Inflammatory macrophage (primary cell): Measurements from ENCODE around the gene EHBP1L1.

Experiments used
- DNase-seq, 2 donors: peaks; one replicate each; pipeline ENCODE4 v3.0.0-alpha.2; 2020 to 2022
- total RNA-seq, 18 experiments: gene quantifications; one replicate each; lab custom pipeline; 2026; ENCODE audit warnings: mixed read lengths in 6 of 18, inconsistent platforms in 2 of 18; lab: John Stamatoyannopoulos, UW

EHBP1L1 gene
- 97.0 to 302 (median 226) reads per million in 18 experiments for total RNA-seq

DNA sequence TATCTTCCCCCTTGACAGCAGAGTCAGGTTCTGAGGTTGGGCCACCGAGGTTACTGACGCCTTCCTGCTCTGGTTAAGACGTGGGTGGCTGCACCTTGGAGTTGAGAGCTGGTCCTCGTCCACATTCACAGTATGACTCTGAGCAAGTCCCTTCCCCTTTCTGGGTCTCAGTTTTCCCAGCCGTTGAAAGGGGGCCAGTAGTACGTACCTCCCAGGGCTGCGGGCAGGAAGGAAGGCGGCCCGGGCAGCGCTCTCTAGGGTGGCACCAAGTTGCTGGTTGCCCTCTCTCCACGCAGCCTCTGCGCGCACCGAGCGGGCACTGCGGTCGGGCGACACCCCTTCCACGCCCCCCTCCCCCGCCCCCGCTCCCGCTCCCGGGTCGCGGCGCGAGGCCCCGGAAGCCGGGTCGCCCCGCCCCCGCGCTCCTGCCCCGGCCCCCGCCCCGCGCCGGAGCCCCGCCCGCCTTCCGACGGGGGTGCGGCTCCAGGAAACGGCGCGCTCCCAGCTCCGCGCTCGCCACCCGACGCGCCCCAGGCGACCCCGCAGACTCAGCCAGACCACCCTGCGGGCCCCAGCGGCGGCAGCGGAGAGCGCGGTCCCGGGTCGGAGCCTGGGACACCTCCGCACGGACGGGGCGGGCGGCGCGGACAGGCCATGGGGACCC, at the start of gene EHBP1L1:
Gene EHBP1L1 (plus strand): TSS at position 486 of the 664 bp plus-strand sequence. CDS start 250 bp downstream, outside the sequence.
- DNase-seq = peak; percentile 83 to 90

DNA sequence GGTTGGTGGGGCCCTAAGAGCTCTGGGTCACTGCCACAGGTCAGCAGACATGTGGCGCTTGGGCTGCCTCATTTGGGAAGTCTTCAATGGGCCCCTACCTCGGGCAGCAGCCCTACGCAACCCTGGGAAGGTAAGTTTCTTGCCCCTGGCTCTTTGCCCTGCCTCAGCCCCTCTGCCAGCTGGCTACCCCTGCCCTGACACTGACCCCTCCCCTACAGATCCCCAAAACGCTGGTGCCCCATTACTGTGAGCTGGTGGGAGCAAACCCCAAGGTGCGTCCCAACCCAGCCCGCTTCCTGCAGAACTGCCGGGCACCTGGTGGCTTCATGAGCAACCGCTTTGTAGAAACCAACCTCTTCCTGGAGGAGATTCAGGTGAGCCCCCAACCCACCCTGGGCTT, 49.1 kb upstream of the EHBP1L1 start:
- no peak for DNase-seq

DNA sequence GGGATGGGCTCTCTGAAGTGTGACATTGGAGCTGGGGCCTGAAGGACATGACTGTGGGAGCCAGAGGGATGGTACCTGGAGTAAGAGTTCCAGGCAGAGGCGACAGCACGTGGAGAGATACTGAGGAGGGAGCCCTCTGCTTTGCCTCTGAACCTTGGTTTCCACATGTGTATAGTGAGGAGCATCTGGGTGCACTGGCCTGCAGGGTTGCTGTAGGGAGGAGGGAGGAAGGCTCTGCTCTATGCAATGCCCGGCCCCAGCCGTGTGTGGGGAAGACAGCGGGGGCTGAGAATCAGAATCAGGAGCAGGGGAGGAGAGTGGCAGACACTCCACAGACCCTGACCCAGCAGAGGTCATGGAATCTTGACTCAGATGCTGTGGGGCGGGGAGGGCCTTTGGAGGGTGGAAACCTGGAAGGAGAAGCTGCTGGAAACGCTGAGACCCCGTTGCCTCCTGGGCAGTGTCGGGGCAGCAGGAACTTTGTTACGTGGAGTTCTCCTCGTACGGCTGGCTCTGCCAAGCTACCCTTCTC, 47.0 kb upstream of the EHBP1L1 start:
- no peak for DNase-seq

DNA sequence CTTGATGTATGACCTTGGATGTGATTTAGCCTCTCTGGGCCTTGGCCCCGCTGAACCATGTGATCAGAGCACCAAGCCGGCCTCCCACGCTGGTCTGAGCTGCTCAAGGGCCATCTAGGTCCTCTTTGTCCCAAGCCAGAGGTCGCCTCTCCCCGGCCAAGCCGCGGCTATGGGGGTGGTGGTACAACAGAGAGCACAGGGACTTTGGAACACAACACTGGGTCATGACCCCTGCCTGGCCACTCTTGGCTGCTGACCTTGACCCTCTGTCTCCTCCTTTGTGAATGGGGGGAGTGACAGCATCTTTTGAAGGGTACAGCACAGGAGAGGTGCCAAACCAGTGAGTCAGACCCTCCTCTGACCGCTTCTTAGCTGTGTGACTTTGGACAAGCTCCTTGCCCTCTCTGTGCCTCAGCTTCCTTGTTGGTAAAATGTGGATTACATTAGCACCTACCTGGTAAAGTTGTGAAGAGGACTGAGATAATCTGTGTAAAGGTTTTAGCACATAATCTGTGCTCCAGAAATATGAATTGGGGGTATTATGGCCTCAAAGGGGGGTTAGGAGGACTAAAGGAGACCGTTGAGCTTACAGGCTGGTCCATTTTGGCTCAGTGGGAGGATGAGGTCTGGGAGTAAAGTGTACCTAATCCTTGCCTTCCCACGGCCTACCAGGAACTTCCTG, 46.2 kb upstream of the EHBP1L1 start:
- DNase-seq = no peak

DNA sequence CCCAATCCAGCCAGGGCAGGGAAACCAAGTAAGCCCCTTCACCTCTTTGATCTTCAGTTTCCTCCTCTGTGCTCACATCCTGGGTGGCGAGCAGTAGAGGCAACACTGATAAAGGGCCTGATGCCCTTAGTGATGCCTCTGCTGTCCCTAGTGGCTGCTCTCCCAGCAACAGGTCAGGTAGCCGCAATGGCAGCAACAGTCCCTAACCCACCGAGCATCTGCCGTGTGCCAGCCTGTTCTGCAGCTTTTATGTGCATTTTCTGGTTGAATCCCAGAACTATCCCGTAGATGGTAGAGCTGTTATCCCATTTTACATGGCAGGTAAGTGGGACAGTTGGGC, 45.7 kb upstream of the EHBP1L1 start:
- DNase-seq = no peak

DNA sequence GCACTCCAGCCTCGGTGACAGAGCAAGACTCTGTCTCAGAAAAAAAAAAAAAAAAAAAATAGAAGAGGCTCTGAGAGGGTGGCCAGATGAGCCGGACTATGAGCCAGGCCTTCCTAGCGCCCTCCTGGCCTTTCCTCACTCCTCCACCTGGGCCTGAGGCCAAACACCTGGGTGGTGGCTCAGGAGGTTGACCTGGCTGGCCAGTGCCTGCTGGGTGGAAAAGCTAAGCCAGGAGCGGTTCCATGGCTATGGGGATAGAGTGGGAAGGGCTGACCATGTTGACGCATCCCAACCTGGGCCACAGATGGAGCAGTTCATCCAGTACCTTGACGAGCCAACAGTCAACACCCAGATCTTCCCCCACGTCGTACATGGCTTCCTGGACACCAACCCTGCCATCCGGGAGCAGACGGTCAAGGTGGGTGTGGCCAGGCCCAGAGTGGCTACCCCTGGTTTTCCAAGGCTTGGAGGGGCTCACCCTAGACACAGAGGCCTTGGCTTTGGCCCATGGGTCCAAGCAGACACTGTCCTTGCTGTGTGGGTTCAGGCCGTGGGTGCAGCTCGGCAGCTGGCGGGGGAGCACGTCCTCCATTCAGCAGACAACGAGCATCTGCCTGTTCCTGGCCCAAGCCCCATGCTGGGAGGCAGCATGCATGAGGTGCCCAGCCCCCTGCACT, 43.3 kb upstream of the EHBP1L1 start:
- DNase-seq = no peak

DNA sequence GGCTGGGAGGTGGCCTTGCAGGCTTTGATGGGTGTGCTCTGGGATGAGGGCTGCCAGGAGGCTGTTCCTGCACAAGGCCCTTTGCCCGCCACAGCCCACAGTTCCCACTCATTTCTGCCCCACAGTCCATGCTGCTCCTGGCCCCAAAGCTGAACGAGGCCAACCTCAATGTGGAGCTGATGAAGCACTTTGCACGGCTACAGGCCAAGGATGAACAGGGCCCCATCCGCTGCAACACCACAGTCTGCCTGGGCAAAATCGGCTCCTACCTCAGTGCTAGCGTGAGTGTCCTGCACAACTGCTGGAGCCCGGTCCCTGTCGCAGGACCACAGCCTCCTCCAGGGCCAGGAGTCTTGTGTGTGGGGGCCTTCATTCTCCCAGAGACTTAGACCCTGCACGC, 40.8 kb upstream of the EHBP1L1 start:
- no peak for DNase-seq

DNA sequence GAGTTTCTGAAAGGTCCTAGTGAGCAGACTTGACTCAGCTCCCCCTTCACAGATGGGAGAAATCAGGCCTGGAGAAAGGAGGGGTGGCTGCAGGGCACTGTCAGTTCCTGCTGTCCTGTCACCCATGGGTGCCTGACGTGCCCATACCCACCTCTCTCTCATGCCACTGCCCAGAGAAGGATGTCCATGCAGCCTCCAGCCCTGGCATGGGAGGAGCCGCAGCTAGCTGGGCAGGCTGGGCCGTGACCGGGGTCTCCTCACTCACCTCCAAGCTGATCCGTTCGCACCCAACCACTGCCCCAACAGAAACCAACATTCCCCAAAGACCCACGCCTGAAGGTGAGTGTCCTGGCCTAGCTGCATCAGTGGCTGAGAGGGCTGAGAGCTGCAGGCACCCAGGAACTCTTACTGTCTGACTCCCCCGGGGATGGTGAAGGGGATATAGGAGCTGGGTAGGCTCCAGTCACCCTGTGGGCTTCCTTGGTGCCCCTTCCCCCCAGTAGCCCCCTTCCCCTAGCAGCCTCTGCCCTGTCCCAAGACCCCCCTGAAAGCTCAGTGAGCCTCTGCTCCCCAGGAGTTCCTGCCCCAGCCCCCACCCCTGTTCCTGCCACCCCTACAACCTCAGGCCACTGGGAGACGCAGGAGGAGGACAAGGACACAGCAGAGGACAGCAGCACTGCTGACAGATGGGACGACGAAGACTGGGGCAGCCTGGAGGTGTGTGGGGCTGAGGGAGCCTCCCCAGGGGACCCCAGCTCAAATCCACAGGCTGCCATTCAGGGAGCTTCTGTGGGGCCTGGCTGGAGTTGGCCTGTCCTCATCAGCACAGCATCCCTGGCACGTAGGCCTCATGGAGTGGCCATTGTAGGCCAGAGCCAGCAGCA, 39.2 kb upstream of the EHBP1L1 start:
- no peak for DNase-seq

DNA sequence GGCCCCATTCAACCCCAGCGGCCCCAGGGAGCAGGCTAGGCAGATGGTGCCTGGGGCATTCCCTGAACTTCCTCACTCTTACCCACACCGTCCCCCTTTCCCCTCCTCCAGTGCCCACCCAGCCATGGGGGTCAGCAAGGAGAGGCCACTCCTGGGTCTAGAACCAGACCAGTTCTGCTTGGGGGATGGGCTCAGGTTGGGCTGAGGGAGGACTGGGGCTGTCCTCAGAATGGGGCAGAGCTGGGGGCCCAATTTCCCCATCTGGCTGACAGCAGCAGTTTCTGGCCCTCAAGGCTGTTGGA, 38.6 kb upstream of the EHBP1L1 start:
- no peak for DNase-seq

DNA sequence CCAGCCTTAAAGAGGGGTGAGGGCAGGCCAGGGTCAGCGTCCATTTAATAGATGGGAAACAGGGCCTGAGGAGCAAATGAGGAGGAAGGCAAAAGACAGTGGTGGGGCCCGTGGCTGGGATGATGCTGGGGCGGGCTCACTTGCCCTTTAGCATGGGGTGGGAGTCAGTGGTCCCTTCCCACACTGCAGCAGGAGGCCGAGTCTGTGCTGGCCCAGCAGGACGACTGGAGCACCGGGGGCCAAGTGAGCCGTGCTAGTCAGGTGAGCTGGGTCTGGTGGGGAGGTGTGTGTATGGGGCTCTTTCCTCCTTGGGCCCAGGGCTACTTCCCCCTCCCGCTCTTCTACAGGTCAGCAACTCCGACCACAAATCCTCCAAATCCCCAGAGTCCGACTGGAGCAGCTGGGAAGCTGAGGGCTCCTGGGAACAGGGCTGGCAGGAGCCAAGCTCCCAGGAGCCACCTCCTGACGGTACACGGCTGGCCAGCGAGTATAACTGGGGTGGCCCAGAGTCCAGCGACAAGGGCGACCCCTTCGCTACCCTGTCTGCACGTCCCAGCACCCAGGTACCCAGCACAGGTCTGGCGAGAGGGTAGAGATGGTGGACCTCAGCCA, 38.1 kb upstream of the EHBP1L1 start:
- no peak for DNase-seq

DNA sequence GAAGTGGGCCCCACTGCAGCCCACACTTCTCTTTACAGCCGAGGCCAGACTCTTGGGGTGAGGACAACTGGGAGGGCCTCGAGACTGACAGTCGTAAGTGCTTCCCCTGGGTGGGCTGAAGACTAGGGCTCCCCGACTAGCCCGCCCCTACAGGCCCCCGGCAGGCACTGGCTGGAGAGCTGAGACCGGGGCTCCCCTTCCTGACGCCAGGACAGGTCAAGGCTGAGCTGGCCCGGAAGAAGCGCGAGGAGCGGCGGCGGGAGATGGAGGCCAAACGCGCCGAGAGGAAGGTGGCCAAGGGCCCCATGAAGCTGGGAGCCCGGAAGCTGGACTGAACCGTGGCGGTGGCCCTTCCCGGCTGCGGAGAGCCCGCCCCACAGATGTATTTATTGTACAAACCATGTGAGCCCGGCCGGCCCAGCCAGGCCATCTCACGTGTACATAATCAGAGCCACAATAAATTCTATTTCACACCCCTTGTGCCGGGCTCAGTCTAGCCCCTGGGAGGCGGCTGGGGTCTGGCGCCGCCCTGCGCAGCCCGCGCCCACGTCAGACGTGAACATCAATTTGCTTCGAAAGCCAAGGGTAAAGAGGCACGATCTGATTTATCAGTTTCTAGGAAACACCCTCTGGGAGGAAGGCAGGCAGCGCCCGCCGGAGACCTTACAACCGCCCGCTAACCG, 37.5 kb upstream of the EHBP1L1 start:
- DNase-seq = no peak

DNA sequence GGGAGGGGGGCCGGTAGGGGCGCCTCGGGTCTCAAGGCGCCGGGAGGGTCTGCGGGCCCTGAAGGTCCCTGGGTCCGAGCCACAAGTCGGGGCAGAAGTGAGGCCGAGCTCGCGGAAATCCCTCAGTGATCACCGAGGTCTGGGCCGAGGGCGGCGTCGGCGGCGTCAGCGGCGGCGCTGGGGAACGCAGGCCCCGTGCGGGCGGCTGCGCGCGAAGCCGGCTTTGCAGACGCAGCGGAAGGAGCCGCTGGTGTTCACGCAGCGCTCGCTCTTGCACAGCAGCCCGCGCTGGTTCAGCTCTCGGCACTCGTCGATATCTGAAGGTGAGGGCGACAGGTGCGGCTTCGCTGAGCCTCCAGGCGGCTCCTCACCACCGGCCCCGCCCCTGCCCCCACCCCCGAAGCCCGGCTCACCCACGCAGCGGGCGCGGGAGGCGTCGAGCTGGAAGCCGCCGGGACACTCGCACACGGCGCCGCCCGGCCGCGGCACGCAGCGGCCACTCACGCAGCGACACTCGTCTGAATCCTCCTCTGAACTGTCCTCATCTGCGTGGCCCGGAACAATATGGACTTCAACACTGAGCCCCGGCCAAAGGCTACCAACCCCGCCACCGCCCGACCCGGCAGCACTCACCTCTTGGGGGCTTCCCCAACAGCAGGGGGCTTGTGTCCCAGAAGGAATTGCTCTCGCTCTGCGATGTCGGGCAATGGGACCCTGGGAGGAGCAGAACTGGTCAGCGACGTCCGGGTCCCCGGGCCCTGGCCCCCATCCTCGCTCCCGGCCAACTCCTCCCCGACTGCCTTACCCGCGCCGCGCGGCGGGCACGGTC, 36.7 kb upstream of the EHBP1L1 start:
- DNase-seq = no peak

DNA sequence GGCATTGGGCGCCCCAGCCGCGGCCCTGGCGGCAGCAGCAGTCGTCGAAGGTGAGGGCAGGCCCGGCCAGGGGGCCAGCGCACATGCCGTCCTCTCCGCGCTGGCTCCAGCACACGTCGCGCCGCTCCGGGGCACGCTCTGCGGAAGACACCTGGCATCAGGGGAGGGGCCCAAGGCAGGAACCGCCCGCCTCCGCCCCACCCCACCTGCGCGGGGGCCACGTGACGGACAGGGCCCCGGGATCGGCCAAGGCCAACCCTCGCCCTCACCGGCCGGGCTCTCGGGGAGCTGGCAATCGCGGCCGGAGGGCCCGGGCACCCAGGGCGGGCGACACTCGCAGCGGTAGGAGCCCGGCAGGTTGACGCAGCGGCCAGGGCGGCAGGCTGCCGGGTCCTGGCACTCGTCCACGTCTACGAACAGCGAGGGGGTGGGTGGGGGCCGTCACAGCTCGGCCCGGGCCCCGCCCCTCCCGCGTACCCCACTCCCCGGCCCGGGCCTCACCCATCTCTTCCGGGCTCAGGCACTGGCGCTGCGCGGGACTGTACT, 36.0 kb upstream of the EHBP1L1 start:
- no peak for DNase-seq

DNA sequence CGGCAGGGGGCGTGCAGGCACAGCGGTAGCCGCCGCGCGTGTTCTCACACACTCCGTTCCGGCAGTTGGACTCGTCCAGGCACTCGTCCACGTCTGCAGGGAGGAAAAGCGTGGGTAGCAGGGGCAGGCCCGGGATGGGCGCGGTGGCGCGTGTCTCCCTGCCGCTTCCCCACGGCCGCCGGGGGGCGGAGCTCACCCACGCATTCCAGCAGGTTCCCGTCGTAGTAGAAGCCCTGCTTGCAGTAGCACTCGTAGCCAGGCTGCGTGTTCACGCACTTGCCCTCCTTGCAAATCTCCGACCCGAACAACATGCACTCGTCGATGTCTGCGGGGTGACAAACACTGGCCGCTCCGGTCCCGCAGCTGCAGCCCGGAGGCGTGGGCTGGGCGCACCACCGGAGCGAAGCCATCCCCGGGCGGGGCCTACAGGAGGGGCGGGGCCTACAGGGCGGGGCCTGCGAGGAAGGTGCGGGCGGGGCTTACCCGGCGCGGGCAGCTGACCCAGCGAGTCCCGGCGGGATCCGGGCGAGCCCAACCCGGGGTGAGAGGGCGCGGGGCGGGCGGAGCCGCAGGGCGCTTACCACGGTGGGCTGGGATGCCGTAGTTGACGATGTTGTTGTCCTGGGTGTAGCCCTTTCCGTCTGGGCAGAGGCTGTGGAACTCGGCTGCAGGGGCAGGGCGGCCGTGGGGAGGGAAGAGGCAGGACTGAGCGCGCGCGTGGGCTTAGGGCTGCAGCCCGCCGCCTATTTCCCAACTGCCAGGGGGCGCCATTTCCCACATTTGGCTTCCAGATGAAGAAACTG, 35.4 kb upstream of the EHBP1L1 start:
- DNase-seq = peak; percentile 97 to 98

DNA sequence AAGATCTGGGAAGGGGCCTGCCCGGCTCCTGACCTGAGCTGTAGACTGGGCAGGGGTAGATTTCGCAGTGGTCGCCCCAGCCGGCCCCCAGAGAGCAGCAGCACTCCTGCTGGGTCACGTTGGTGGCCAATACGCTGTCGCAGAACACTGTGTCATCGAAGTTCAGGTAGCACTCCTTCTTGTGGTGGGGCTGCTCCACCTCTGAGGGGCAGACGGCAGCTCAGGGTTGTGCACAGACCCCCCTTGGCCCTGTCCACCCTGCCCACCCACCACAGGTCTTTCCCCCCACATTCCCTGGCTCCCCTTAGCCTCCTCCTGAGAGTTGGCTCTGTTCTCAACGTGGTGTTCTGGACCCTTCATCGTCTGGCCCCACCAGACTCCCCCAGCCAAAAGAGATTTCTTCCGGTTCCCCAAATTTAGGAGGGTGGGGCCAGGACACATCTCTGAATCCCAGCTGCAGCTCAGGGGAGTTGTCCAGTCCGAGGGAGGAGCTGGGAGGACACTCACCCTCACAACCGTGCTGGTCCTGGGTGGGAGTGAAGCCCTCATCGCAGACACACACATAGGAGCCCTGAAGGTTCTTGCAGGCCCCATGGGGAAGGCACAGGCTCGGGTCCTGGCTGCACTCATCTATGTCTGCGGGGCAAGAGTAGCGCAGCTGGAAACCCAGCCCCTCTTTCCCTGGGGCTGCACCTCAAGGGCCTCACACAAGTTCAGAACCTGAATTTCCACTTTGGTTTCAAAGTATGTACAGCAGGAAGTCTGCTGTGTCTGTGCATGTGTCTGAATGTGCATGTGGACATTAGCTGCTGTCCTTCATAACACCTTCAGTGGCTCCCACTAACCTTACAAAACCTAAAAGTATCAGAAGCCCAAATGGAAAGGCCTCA, 34.5 kb upstream of the EHBP1L1 start:
- no peak for DNase-seq

DNA sequence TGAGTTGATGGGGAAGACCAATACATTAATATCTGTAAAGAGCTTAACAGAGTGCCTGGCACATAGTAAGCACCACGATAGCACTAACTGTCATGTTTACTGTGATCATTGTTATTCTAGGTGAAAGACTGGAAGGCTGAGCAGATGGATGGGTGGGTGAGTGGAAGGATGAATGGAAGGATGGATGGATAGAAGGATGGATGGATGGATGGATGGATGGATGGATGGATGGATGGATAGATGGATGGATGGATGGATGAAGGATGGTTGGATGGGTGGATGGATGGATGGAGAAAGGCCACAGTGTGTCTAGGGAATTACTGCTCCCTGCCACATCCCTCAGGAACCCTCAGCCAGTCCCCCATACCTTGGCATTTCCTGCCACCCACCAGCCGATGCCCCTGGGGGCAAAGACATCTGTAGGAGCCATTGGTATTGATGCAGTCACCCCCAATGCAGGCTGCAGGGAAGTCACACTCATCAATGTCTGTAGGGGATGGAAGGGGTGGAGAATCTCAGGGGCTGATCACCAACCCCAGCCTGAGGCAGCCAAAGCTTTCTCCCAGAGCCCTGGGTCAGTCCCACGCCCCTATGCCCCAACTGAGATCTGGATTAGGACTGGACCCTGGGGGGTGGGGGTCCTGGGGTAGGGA, 33.0 kb upstream of the EHBP1L1 start:
- no peak for DNase-seq

DNA sequence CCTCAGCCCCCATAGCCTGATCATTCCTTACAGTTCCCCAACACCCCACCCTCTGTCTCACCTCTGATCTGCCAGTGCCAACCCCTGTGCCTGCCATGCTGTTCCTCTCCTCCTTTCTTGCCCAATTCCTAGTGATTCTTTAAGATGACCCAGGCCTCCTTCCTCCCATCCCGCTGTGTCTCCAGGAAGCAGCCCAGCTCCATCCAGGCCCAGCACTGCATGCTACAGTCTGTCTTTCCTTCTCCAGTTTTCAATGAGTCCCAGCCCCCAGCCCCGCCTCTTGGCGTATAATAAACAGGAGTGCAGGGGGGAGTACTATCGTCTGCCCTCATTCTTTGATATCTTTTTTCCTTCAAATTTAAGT, 30.0 kb upstream of the EHBP1L1 start:
- DNase-seq = no peak
